ENCODE measurements around the gene TNFRSF13B. TPM values are rescaled to one million over a fixed set of nuclear protein-coding genes. Genes with fewer than 3 reads are reported as not detected.

TNFRSF13B gene
- total RNA-seq, 1 experiment from 2014 or later: 0.28 TPM

DNA sequence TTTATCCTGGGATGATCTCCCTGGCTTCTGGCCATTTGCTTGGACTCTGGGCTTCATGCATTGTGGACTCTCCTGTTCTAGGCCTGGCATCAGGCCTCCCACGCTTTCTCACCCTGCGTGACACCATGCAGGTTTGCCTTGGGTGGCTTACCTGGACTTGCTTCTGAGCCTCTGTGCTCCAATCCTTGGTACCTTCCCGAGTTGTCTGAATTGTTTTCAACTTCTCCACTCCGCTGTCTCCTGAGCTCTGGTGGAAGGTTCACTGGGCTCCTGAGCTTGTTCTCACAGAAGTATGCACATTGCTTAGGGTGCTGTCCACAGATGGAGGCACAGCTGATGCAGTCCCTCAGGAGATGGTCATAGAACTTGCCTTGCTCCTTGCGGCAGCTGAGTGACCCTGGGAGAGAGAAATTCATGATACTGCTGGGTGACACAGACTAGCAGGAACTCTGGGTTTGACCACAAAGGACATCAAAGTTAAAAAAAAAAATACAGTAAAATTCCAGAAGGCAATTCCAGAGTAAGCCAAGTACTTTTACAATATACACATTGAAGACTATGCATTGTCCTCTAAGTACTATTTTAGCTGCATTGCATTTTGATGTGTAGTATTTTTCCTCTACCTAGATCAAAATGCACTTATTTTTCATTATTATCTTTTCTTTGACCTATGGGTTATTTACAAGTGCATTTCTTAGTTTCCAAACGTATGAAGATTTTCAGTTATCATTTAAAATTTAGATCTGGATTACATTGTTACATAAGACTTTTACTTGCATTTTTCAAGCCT lies 23.1 kb downstream of the TNFRSF13B start:
- Mint-ChIP-seq H3K4me3 (no peak overlapping the region), H3K27ac (no peak overlapping the region), H3K4me1 (peaks cover 22% of the 10 kb centered on the region in 2 experiments), H3K9me3 (peaks cover 12% of the 10 kb centered on the region in 2 experiments), H3K36me3 (ENCODE audit: insufficient read depth in 1 of 3, low read depth in 3 of 3) (peaks cover 5 to 15% (median 7%) of the 10 kb centered on the region in 3 experiments; a peak in 6 of 7 replicates), H3K27me3 (ENCODE audit: low read depth) (peaks cover 5% of the 10 kb centered on the region)
- Histone ChIP-seq H4K20me1 (ENCODE audit: control insufficient read depth, insufficient read depth, insufficient read length) (no peaks in the 10 kb centered on the region), H3K4me2 (ENCODE audit: insufficient read depth, insufficient read length, low read length) (no peak overlapping the region), H2BK12ac (ENCODE audit: insufficient read length, low read depth, low read length) (no peak overlapping the region), H3K14ac (ENCODE audit: insufficient read depth, low read length) (no peak overlapping the region), H2BK120ac (ENCODE audit: low read depth, low read length, poor library complexity, severe bottlenecking) (no peak overlapping the region), H3K23me2 (ENCODE audit: insufficient read length, low read depth, low read length, poor library complexity, severe bottlenecking) (no peaks in the 10 kb centered on the region), H3K9ac (ENCODE audit: extremely low read depth, insufficient read length, low read length) (no peak overlapping the region), H3K79me2 (ENCODE audit: insufficient read depth, low read length) (no peaks in the 10 kb centered on the region), H2BK20ac (ENCODE audit: low read depth, low read length, poor library complexity, severe bottlenecking) (no peak overlapping the region), H3K56ac (ENCODE audit: insufficient read length, low read depth, low read length) (no peak overlapping the region), H3K4ac (ENCODE audit: low read depth, low read length) (no peak overlapping the region), H2BK15ac (ENCODE audit: low read depth, low read length) (no peak overlapping the region), H3K9me3 (ENCODE audit: control insufficient read depth, low read depth, low read length) (no peaks in the 10 kb centered on the region), H4K8ac (replicated peaks; ENCODE audit: insufficient read length, low read depth, low read length) (no peak overlapping the region), H4K91ac (ENCODE audit: insufficient read length, low read depth, low read length) (no peak overlapping the region), H3T11ph (ENCODE audit: low read length) (no peak overlapping the region), H2AFZ (ENCODE audit: low read length) (no peak overlapping the region), H2BK5ac (ENCODE audit: insufficient read length, low read length) (no peak overlapping the region), H3K23ac (ENCODE audit: insufficient read length, low read depth, low read length) (no peak overlapping the region), H3K27me3 (ENCODE audit: insufficient read depth, low read length) (no peaks in the 10 kb centered on the region), H3K27ac (ENCODE audit: insufficient read length, low read depth, low read length) (no peak overlapping the region), H3K4me1 (ENCODE audit: insufficient read depth, low read length) (no peaks in the 10 kb centered on the region), H3K79me1 (ENCODE audit: insufficient read depth, low read depth, low read length, poor library complexity, severe bottlenecking) (no peaks in the 10 kb centered on the region), H4K5ac (ENCODE audit: insufficient read length, low read depth, low read length) (no peak overlapping the region), H3K18ac (ENCODE audit: insufficient read length, low read depth, low read length) (no peak overlapping the region), H2AK5ac (ENCODE audit: insufficient read length, low read length) (no peak overlapping the region)
- TF ChIP-seq CTCF (conservative IDR thresholded peaks at IDR 0.05): no peak
- no CpG with 5 or more reads among the region's 6 CpGs for WGBS (ENCODE audit: extremely low coverage, insufficient read length, low lambda C conversion rate)
- no peak for DNase-seq

All from H9 (cell line).